HG02840 (cell line): ENCODE results near the gene KCNQ1.

Experiments
- ATAC-seq: cut with Tn5 transposase; IDR thresholded peaks from one replicate; pipeline ENCODE4 v1.9.1; 2021; ENCODE audit warnings: mild to moderate bottlenecking, moderate library complexity, moderate number of reproducible peaks; ENCODE audit not compliant: unreplicated experiment, low FRiP score

The KCNQ1 gene

GRCh38 chr11:2586087-2586792, 141.4 kb downstream of the KCNQ1 start:
- no peak for ATAC-seq

DNA sequence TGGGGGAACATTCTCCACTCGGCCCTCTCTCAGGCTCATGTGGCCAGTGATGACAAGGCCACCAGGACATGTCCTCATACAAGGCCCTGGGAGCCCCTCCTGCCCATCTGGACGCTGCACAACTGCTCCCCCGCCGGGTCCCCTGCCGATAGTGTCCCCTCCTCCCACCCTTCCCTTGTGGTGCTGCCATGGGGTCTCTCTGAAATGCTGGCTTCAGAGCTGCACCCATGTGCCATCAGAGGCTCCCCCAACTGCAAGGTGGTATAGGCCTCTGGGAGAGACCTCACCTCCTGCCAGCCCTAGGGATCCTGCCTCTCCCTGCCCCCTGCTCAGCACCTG, 142.0 kb downstream of the KCNQ1 start:
- ATAC-seq: no peak

DNA sequence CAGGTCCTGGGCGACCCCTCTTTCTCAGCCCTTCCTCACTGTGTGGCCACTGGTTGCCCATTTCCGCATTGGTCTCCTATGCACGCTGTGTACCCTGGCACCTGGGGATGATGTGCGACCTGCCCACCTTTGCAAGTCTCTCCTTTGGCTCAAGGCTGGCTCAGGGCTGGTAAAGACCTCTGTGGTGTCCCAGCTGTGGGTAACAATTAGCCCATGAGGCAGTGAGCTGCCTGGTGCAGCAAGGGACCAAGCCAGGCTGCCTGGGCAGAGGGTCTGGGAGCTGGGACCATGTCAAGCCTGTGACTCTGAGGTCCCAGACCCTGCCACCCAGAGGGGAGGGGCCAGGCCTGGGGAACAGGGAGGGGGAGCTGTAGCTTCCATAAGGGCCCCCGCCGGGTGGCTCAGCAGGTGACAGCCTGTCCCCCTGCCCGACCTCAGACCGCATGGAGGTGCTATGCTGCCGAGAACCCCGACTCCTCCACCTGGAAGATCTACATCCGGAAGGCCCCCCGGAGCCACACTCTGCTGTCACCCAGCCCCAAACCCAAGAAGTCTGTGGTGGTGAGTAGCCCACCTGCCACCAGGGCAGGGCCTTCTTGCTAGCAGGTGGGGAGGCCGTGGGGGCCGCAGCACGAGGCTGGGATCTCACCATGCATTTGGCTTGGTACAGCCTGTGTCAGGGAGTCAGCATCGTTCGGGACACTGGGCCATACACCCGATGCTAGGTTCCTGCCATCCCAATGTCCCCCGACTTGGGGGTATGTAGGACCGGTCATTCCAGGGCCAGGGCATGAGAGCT, 142.5 kb downstream of the KCNQ1 start:
- no peak for ATAC-seq

DNA sequence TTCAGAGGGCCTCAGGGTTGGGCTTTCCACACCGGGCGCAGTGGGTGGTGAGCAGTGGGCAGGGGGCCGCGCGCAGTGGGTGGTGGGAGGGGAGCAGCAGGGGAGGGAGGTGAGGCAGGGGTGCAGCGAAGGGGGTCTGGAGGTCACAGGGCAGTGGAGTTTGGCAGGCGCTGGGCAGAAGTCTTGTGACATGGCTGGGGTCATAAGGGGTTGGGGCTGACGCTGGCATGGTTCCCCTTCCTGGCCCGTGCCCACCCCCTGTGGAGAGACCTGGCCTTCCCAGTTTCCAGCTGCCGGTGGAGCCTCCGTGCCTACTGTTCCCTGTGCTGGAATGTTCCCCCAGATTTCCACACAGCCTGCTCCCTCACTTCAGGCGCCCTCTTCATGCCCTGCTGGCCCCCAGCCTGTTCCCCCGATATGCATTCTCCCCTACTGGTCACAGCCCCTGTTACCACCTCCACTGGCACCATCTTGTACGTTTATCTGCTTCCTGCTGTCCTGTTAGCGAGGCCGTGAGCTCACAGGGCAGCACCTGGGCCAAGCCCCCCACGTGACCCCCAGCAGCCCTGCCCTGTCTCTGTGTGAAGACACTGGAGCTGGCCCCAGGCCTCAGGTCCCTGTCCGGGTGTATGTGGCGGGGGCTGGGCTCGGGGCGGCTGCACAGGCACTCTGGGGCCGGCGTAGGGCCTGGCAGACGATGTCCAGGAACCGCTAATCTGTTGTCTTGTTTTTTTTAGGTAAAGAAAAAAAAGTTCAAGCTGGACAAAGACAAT, 143.4 kb downstream of the KCNQ1 start:
- no peak for ATAC-seq

DNA sequence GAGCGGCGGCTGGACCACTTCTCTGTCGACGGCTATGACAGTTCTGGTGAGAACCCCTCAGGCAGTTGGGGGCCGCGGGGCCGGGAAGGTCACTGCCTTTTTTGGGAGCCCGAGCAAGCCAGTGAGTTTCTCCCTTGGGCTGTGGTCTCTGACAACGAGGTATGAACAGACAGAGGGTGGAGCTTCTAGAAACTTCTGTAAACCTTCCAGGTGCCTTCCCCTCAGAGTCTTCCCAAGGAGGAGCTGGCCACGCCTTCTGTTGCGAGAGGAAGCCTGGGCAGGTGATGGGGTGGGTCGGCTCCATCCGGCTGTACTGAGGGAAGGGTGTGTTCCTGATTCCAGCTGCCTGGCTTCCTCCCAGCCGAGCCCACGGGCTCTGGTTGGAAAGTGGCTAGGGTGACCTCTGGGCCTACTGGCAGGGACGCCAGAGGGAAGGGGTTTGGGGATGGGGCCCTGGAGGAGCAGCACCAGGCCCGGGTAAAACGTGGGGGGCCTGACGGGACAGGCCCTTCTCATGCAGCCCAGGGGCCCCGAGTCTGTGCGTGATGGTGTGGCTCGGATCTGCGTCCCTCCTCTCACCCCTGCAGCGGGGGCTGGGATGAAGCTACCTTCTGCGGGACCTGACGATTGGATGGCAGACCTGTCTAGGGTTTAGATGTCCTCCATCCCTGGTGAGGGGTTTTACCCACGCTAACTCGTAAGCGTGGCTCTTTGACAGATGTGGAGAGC, 144.2 kb downstream of the KCNQ1 start:
- no peak for ATAC-seq

GRCh38 chr11:2589538-2589934, 144.7 kb downstream of the KCNQ1 start:
- ATAC-seq: no peak

DNA sequence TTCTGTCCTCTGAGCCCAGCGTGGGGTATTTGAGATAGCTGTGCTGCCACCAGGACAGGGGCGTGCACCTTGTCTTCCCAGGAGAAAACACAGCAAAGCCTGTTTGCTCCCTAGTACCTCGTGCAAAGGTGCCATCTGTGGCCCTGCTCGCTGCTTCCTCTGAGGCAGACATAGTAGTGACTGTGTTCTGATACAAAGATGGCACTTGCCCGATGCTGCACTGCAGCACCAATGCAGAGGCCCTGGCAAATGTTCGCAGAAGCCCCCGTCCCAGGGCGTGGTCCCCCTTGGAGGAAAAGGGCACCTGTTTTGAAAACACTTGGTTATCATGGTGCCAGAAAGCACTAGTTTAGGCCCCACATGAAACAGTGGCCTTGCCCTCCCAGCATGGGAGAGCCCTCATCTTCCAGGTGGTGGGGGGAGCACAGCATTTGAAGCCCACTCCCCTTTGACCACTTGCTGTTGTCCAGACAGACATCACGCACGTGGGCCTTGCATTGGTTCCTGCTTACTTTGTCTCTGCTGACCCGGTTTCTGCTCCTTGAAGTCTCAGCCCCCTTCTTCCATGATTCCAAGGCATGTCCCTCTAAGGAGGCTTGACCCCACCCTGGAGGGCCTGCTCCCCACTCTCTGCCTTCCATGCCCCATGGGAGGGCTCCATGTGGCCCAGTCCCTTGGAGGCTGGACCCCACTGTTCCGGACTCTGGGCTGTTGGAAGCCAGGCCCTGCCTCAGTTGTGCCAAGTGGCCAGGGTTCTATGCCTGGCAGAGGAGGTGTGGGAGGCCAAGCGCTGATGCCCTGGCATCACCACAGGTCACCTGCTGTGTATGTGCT, 145.5 kb downstream of the KCNQ1 start:
- ATAC-seq: no peak

- no peak for ATAC-seq
Observed at GRCh38 chr11:2590965-2591754, 146.4 kb downstream of the KCNQ1 start.

GRCh38 chr11:2591805-2592204, 147.0 kb downstream of the KCNQ1 start:
- ATAC-seq: no peak

- no peak for ATAC-seq
Observed at GRCh38 chr11:2592559-2593392, 148.0 kb downstream of the KCNQ1 start.

DNA sequence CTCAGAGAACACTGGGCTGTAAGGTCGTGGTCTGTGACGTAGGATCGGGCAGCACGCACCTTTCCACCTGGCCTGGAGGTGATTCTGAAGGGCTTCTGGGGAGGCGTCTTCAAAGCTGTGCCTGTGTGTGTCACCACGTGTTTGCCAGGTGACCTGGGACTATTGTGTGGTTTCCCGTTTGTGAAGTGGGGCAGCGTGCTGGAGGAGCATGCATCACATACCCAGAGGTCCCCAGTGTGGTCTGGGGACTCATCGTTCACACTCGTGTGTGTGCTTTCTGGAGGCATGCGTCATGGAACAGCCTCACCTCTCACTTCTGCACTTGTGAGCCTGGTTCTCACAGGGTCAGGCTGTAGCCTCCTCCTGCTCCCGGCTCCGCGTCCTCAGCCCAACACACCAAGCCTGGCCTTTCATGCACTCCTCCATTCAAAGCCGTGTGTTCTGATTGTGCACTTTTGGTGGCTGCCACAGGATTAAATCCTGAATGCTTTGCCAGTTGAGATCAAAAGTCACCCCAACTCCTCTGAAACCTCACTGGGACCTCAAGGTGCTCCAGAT, 148.7 kb downstream of the KCNQ1 start:
- ATAC-seq: no peak

DNA sequence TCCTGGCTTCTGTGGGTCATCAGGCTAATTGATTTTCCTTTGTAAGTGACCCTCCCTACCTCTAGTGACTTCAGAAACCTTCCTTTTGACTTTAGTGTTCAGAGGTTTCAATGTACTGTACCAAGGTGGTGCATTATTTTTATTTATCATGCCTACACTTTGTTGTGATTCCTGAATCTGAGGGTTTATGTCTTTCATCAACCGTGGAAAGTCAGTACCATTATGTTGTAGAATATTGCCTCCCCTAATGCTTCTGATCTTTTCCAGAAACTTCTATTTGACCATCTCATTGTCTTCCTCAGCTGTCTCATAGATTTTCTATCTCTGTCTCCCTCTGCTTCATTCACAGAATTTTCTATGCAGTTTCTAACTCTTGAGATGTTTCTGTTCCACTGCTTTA, 149.5 kb downstream of the KCNQ1 start:
- no peak for ATAC-seq

GRCh38 chr11:2595204-2595603, 150.4 kb downstream of the KCNQ1 start:
- ATAC-seq: no peak

DNA sequence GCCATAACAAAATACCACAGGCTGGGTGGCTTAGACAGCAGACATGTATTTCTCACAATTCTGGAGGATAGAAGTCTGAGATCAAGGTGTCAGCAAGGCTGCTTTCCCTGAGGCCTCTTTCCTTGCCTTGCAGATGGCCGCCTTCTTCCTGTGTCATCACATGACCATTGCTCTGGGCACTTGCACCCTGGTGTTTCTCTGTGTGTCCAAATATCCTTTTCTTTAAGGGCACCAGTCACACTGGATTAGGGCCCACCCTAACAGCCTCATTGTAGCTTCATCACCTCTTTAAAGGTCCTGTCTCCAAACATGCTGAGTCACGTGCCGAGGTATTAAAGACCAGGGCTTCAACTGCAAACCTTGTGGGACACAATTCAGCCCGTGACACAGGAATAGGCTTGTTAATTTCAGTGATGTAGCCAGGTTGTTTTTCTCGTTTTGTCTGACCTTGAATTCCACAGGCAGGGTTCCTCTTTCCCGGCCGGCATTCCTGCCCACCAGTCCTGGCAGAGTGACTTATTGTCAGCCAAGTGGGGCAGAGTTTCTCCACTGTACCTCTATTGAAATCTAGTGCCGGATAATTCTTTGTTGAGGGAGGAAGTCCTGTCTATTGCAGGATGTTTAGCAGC, 154.9 kb downstream of the KCNQ1 start:
- ATAC-seq: no peak

DNA sequence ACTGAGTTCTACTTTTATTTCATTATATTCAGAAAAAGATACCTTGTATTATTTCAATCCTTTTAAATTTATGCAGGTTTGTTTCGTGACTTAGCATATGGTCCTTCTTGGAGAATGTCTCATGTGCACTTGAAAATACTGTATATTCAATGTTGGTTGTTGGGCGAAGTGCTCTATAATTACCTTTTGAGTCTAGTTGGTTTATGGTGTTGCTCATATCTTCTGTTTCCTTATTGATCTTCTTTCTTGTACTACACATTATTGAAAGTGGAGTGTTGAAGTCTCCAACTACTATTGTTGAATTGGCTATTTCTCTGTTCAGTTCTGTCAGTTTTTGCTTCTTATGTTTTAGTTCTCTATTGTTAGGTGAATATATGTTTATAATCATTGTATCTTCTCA, 164.5 kb downstream of the KCNQ1 start:
- no peak for ATAC-seq

GRCh38 chr11:2612884-2613571, 168.2 kb downstream of the KCNQ1 start:
- ATAC-seq: no peak

DNA sequence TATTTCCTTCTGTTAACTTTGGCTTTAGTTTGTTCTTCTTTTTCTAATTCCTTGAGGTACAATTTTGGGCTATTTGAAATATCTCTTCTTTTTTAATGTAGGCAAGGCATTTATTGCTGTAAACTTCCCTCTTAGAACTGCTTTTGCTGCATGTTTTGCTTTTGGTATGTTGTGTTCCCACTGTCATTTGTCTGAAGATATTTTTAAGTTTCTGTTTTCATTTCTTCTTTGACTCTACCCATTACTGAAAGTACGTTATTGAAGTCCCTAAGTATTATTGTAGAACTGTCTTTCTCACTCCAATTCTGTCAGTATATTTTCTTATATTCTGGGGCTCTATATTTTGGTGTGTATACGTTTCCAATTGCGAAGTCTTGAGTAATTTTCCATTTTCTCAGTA, 177.1 kb downstream of the KCNQ1 start:
- no peak for ATAC-seq
